GM12878 (cell line): ENCODE measurements around the gene HS3ST3B1. TPM values are rescaled to one million over a fixed set of nuclear protein-coding genes. Genes with fewer than 3 reads are reported as not detected.

ENCODE experiments used
- ATAC-seq: fragments of 200-7000 bp; cut with Tn5 transposase; 3 replicates; pipeline ENCODE4 v1.9.1; 2020; ENCODE audit warnings: mild to moderate bottlenecking, moderate library complexity
- BruUV-seq: library from RNA; stranded (reverse); fragments of 400-500 nt; replicated peaks from 2 replicates; lab custom pipeline; 2021; lab: Mats Ljungman, UMichigan
- CTCF ChIA-PET: fragments of 300-600 bp; sonication (Branson Sonifier 250); formaldehyde crosslinking; extraction: SDS; loops from one replicate; lab custom pipeline; 2021; ENCODE audit warnings: inconsistent platforms; lab: Yijun Ruan, JAX
- POLR2A ChIA-PET: fragments of 350-600 bp; formaldehyde crosslinking; extraction: SDS; loops from one replicate; lab custom pipeline; 2021; ENCODE audit warnings: inconsistent platforms; lab: Charles Lee
- RAD21 ChIA-PET: fragments of 300-600 bp; sonication (Branson Sonifier 250); formaldehyde crosslinking; loops from one replicate; lab custom pipeline; 2023; ENCODE audit warnings: antibody characterized with exemption; ENCODE audit not compliant: unreplicated experiment; lab: Charles Lee
- SMC1A ChIA-PET: fragments of 300-600 bp; sonication (Branson Sonifier 250); formaldehyde crosslinking; loops from one replicate; lab custom pipeline; 2023; ENCODE audit not compliant: unreplicated experiment, uncharacterized antibody; lab: Charles Lee
- DNase-seq: peaks from one replicate; pipeline ENCODE4 v3.0.0-alpha.2; 2011; ENCODE audit warnings: low read depth, low spot score
- FAIRE-seq: peaks from 3 replicates; lab custom pipeline; 2011; peaks lifted over from hg19 to GRCh38; lab: Jason Lieb, UNC
- H2AFZ ChIP-seq: 2 replicates; pipeline ENCODE4 v1.6.0; 2011; ENCODE audit warnings: low read depth, low read length, control low read depth; ENCODE audit not compliant: control insufficient read depth
- H3K27ac ChIP-seq: 2 replicates; pipeline ENCODE4 v1.5.1; 2011; ENCODE audit warnings: control low read depth; ENCODE audit not compliant: control insufficient read depth, insufficient read depth
- H3K27me3 ChIP-seq, 2 experiments: replicated peaks in 1 of 2; 2 replicates each; pipeline versions ENCODE4 v1.6.0 to v1.6.1; 2011; ENCODE audit warnings: low read length in 1 of 2; ENCODE audit not compliant: control insufficient read depth in 2 of 2, insufficient read depth in 2 of 2
- H3K36me3 ChIP-seq, 2 experiments: 2 replicates each; pipeline ENCODE4 v1.5.1; 2011; ENCODE audit warnings: low read length in 1 of 2; ENCODE audit not compliant: control insufficient read depth in 2 of 2, insufficient read depth in 2 of 2
- H3K4me1 ChIP-seq: 2 replicates; pipeline ENCODE4 v1.6.1; 2011; ENCODE audit warnings: mild to moderate bottlenecking, low read length, moderate library complexity, mixed read lengths; ENCODE audit not compliant: control insufficient read depth, insufficient read depth
- H3K4me2 ChIP-seq: 2 replicates; pipeline ENCODE4 v1.6.0; 2011; ENCODE audit warnings: control low read depth; ENCODE audit not compliant: control insufficient read depth, insufficient read depth
- H3K4me3 ChIP-seq: fragments of 200-600 bp; sonication (generic); 2 replicates; pipeline ENCODE4 v1.5.1; 2016
- H3K79me2 ChIP-seq: 2 replicates; pipeline ENCODE4 v1.6.0; 2011; ENCODE audit warnings: low read length; ENCODE audit not compliant: control insufficient read depth, insufficient read depth
- H3K9ac ChIP-seq: 2 replicates; pipeline ENCODE4 v1.8.0; 2011; ENCODE audit warnings: low read length, control low read depth, mixed read lengths; ENCODE audit not compliant: control insufficient read depth, insufficient read depth
- H3K9me3 ChIP-seq: replicated peaks from 3 replicates; pipeline ENCODE4 v1.5.1; 2011; ENCODE audit warnings: mild to moderate bottlenecking, low read length; ENCODE audit not compliant: control insufficient read depth, insufficient read depth
- H4K20me1 ChIP-seq: 2 replicates; pipeline ENCODE4 v1.6.0; 2011; ENCODE audit not compliant: control insufficient read depth, insufficient read depth
- DPF2 ChIP-seq: fragments of 450-650 bp; IDR thresholded peaks from 2 replicates; pipeline ENCODE4 v1.6.1; 2017; ENCODE audit warnings: mild to moderate bottlenecking
- NFYA ChIP-seq: IDR thresholded peaks from 2 replicates; pipeline ENCODE4 v1.6.1; 2011; ENCODE audit warnings: low read depth, mild to moderate bottlenecking, low read length, improper control_type of control experiment, borderline replicate concordance
- RELA ChIP-seq: fragments of 450-650 bp; IDR thresholded peaks from 2 replicates; pipeline ENCODE4 v1.8.0; 2014; ENCODE audit warnings: borderline replicate concordance; ENCODE audit not compliant: partially characterized antibody
- TCF12 ChIP-seq: IDR thresholded peaks from 2 replicates; pipeline ENCODE4 v1.6.1; 2011; ENCODE audit warnings: low read depth, mild to moderate bottlenecking, low read length
- WGBS: methylation state at CpG from one replicate; pipeline ENCODE4 v1.1.6; 2016; ENCODE audit warnings: low lambda C conversion rate; ENCODE audit not compliant: insufficient replicate concordance, insufficient coverage; ENCODE audit errors: missing lambda C conversion rate; 5-methylcytosine and 5-hydroxymethylcytosine counted together
- in situ Hi-C: fragments of 300-500 bp; cut with MboI; formaldehyde crosslinking; loops from 9 replicates; pipeline ENCODE4 v1.14.3; 2018; ENCODE audit warnings: mixed read lengths
- intact Hi-C: fragments of 100-400 bp; cut with micrococcal nuclease; formaldehyde crosslinking; loops from one replicate; pipeline ENCODE4 v1.14.2; 2022; ENCODE audit not compliant: unreplicated experiment
- polyA plus RNA-seq, 11 experiments: library from polyadenylated mRNA; depleted of rRNA in 4 of 11; unstranded in 6 of 11; stranded (reverse) in 5 of 11; fragments of >200 nt; fragmentation: Nextera tagmentation in 4 of 11; fragmentation: Illumina TruSeq in 1 of 11; extraction: Ambion mirVana in 4 of 11; extraction: Trizol in 1 of 11; gene quantifications; 1 replicate in 1 of 11; 2 replicates in 10 of 11; pipeline versions ENCODE4 v1.2.1 to v1.2.3, GENCODE V29; 2011 to 2016; ENCODE audit warnings: inconsistent platforms in 2 of 11, missing spikeins in 2 of 11, low read depth in 1 of 11
- total RNA-seq, 4 experiments: library from RNA; depleted of rRNA in 3 of 4; stranded (reverse); fragments of >200 nt in 3 of 4; fragmentation: Illumina TruSeq in 1 of 4; extraction: Trizol in 1 of 4; gene quantifications; 2 replicates each; pipeline versions ENCODE4 v1.2.1 to v1.2.3, GENCODE V29; 2013 to 2021
- TF ChIP-seq, protein P1 (sequence below): IDR thresholded peaks from 2 replicates; pipeline ENCODE4 v1.6.1; 2012; ENCODE audit warnings: mild to moderate bottlenecking, low read depth, low read length
- TF ChIP-seq, protein P2 (sequence below): IDR thresholded peaks from 2 replicates; pipeline ENCODE4 v1.6.1; 2011; ENCODE audit warnings: borderline replicate concordance, low read depth, mild to moderate bottlenecking, moderate library complexity, mixed read lengths, low read length; ENCODE audit not compliant: insufficient read depth; ENCODE audit errors: extremely low read length
- TF ChIP-seq, protein P3 (sequence below): IDR thresholded peaks from 2 replicates; pipeline ENCODE4 v1.6.1; 2011; ENCODE audit warnings: borderline replicate concordance, low read depth, mild to moderate bottlenecking, moderate library complexity, low read length; ENCODE audit not compliant: insufficient read depth, poor library complexity, severe bottlenecking

The HS3ST3B1 gene
- total and polyA plus RNA-seq, 10 of the 15 experiments (the other 5 are each of a cell fraction or from before 2014, with no cell fraction given) = 0.03 to 0.14 (median 0.06) TPM; not detected in 3

- TF ChIP-seq, protein P1, sequence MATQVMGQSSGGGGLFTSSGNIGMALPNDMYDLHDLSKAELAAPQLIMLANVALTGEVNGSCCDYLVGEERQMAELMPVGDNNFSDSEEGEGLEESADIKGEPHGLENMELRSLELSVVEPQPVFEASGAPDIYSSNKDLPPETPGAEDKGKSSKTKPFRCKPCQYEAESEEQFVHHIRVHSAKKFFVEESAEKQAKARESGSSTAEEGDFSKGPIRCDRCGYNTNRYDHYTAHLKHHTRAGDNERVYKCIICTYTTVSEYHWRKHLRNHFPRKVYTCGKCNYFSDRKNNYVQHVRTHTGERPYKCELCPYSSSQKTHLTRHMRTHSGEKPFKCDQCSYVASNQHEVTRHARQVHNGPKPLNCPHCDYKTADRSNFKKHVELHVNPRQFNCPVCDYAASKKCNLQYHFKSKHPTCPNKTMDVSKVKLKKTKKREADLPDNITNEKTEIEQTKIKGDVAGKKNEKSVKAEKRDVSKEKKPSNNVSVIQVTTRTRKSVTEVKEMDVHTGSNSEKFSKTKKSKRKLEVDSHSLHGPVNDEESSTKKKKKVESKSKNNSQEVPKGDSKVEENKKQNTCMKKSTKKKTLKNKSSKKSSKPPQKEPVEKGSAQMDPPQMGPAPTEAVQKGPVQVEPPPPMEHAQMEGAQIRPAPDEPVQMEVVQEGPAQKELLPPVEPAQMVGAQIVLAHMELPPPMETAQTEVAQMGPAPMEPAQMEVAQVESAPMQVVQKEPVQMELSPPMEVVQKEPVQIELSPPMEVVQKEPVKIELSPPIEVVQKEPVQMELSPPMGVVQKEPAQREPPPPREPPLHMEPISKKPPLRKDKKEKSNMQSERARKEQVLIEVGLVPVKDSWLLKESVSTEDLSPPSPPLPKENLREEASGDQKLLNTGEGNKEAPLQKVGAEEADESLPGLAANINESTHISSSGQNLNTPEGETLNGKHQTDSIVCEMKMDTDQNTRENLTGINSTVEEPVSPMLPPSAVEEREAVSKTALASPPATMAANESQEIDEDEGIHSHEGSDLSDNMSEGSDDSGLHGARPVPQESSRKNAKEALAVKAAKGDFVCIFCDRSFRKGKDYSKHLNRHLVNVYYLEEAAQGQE = no peak
- TF ChIP-seq, all 136 proteins: peak for 0
Observed at GRCh38 chr17:14331982-14332298, 31.1 kb downstream of the HS3ST3B1 start (continued).

DNA sequence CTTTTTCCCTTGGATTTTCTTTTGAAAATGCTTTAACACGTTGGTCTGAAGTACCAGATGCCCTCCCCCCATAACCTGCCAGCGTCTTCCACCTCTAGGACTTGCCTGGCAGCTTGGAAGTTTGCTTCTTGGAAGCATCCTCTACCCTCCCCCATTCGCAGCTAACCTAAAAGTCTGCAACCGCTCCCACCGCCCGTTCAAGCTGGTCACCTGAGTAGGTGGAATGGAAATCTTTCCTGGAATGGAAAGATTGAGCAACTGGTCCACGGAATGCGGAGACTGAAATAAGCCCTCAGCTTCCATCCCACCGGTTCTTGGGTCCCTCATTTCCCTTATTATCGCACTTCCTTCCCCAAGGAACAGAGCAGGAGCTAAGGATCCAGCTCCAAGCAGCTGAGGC is 31.4 kb downstream of the HS3ST3B1 start:
- intact Hi-C loops = no loop called here
- no peak overlapping the region for H3K9ac ChIP-seq
- no peaks in the 10 kb centered on the region; the same call in 2 of the 3 replicates for H3K9me3 ChIP-seq
- TF ChIP-seq DPF2 (no peak), RELA (no peak), TCF12 (no peak), NFYA (no peak)
- TF ChIP-seq, protein P2, sequence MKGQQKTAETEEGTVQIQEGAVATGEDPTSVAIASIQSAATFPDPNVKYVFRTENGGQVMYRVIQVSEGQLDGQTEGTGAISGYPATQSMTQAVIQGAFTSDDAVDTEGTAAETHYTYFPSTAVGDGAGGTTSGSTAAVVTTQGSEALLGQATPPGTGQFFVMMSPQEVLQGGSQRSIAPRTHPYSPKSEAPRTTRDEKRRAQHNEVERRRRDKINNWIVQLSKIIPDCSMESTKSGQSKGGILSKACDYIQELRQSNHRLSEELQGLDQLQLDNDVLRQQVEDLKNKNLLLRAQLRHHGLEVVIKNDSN = no peak
- TF ChIP-seq, protein P3, sequence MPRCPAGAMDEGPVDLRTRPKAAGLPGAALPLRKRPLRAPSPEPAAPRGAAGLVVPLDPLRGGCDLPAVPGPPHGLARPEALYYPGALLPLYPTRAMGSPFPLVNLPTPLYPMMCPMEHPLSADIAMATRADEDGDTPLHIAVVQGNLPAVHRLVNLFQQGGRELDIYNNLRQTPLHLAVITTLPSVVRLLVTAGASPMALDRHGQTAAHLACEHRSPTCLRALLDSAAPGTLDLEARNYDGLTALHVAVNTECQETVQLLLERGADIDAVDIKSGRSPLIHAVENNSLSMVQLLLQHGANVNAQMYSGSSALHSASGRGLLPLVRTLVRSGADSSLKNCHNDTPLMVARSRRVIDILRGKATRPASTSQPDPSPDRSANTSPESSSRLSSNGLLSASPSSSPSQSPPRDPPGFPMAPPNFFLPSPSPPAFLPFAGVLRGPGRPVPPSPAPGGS = no peak
- TF ChIP-seq, all 136 proteins: peak for 0
- no peaks in the 10 kb centered on the region for H4K20me1 ChIP-seq
- H3K4me1 ChIP-seq = no peaks in the 10 kb centered on the region
- H3K79me2 ChIP-seq = no peaks in the 10 kb centered on the region
- POLR2A ChIA-PET = no interaction called here
- WGBS = 52% methylated on average over 10 of the region's 10 CpGs
- H2AFZ ChIP-seq = no peak overlapping the region
- SMC1A ChIA-PET = no interaction called here
- H3K4me2 ChIP-seq = no peak overlapping the region
- CTCF ChIA-PET = no interaction called here
- DNase-seq (no peak), ATAC-seq (no peak), FAIRE-seq (no peak)
- RAD21 ChIA-PET = no interaction called here
- in situ Hi-C loops = no loop called here
- H3K27me3 ChIP-seq = no peaks in the 10 kb centered on the region
- no peaks in the 10 kb centered on the region for H3K36me3 ChIP-seq
- no peak overlapping the region for H3K27ac ChIP-seq
- BruUV-seq = no TSS peak
- no peak overlapping the region for H3K4me3 ChIP-seq
